SH-SY5Y (cell line): ENCODE data around the gene FAM222B.

Experiments
- GATA2 ChIP-seq: IDR thresholded peaks from 2 replicates; pipeline ENCODE4 v1.6.1; 2011; ENCODE audit warnings: mild to moderate bottlenecking, low read depth, low read length
- GATA3 ChIP-seq: IDR thresholded peaks from 2 replicates; pipeline ENCODE4 v1.6.1; 2011; ENCODE audit warnings: low read depth, mild to moderate bottlenecking, low read length, moderate library complexity

FAM222B gene

DNA sequence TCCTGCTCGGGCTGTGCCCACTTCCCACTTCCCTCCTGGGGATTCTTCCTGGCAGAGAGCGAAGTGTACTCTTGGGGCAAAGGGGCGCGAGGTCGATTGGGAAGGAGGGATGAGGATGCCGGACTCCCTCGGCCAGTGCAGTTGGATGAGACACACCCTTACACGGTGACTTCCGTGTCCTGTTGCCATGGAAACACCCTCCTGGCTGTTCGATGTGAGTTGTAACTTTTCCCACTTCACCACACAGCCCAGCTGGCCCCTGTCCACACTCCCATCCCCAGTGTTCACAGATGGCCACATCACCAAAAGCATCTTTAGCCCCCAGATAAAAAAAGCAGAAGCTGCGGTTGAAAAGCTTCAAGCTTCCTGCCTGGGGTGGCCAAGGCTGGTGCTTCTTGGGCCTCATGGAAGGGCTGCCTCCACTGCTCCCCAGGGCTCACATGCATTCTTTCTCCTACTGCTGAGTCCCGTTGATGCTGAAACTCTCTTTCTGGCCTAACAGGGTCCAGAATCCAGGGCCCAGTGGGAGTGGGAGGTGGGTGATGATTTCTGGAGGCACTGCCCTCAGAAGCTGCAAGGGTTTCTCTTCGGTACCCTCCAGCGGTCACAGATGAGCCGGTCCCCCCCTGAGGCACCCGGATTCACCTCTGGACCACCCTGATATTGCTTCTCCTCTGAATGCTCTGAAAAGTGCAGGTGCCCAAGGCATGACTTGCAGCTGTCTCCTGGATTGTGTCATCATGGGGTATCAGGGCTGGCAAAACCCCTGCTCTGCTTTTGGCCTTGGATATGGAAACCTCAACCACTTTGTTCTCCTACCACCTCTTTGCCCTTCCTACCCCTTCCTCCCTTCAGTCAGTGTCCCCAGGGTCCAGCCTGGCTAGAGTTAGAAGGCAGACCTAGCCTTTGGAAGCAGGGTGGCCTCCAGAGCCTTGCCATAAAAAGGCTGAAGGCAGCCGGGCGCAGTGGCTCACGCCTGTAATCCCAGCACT is 100.9 kb downstream of the FAM222B start:
- no peak for TF ChIP-seq GATA3
- no peak for TF ChIP-seq GATA2

- no peak for TF ChIP-seq GATA3
- TF ChIP-seq GATA2, result no peak
Observed at GRCh38 chr17:28740406-28741357, 101.9 kb downstream of the FAM222B start.

DNA sequence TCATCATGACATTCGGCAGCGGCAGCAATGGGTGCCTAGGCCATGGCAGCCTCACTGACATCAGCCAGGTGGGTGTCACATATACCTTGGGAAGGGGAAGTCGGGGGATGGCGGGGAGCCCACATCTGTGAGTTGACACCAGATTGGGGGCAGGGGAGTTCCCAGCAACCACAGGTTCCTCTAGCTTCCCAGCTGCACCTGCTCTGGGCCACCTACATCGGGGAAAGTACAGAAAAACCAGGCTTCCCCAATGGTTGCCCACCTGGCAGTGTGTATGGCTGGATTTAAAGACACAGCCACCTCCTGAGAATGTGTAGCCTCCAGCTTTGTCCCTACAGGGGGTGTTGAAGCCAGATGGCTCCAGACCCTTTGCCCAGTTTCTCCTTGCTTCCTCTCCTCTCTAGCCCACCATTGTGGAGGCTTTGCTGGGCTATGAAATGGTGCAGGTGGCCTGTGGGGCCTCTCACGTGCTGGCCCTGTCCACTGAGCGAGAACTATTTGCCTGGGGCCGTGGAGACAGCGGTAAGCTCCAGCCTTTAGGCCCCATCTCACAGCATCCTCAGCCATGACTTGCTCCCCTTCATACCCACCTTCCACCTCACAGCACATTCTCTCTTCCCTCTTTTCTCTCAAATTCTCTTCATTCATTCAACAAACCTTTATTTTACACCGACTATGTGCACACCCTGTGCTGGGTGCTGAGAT is 103.8 kb downstream of the FAM222B start:
- TF ChIP-seq GATA2 (no peak), GATA3 (no peak)

- TF ChIP-seq GATA2, result no peak
- TF ChIP-seq GATA3, result no peak
Observed at GRCh38 chr17:28737770-28738679, 104.6 kb downstream of the FAM222B start.

DNA sequence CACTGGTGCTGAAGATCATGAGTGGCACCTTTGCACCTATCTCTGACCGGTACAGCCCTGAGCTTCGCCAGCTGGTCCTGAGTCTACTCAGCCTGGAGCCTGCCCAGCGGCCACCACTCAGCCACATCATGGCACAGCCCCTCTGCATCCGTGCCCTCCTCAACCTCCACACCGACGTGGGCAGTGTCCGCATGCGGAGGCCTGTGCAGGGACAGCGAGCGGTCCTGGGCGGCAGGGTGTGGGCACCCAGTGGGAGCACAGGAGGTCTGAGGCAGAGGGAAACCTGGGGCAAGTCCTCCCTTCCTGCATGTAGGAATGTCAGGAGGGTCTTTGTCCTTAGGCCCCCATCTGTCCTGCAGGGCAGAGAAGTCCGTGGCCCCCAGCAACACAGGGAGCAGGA is 105.3 kb downstream of the FAM222B start:
- no peak for TF ChIP-seq GATA2
- TF ChIP-seq GATA3, result no peak

DNA sequence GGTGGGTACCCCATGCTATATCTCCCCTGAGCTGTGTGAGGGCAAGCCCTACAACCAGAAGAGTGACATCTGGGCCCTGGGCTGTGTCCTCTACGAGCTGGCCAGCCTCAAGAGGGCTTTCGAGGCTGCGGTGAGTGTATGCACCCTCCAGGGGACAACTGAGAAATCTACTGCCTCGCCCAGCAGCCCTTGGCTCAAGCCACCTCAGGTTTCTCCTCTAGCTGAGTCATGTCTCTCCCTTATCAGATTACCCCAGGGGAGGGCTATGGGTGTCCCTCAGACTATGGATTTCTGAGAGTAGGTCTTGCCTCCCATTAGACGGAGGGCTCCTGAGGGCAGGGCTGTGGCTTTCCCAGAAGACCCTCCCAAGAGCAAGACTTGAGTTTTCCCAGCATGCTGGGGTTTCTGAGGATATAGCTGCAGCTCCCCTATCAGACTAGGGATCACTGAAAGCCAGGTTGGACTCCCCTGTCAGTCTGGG is 107.3 kb downstream of the FAM222B start:
- TF ChIP-seq GATA2 (no peak), GATA3 (no peak)

DNA sequence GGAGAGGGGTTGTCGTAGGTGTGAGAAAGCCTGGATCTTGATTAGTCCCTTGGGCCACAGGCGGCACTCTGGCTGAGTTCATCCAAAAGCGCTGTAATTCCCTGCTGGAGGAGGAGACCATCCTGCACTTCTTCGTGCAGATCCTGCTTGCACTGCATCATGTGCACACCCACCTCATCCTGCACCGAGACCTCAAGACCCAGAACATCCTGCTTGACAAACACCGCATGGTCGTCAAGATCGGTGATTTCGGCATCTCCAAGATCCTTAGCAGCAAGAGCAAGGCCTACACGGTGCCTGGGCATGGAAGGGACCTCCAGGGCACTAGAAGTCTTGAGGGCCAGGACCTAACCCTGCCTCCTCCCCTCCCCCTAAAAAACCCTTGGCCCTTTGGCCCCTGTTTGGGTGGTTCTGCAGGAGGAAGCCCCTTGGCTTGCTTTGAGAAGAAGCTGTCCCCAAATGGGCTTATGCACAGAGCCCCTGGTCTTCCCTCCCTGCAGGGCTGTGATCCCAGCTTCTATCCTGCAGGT is 107.8 kb downstream of the FAM222B start:
- no peak for TF ChIP-seq GATA2

GRCh38 chr17:28733346-28733745 is 109.2 kb downstream of the FAM222B start:
- TF ChIP-seq GATA3 (no peak), GATA2 (no peak)

DNA sequence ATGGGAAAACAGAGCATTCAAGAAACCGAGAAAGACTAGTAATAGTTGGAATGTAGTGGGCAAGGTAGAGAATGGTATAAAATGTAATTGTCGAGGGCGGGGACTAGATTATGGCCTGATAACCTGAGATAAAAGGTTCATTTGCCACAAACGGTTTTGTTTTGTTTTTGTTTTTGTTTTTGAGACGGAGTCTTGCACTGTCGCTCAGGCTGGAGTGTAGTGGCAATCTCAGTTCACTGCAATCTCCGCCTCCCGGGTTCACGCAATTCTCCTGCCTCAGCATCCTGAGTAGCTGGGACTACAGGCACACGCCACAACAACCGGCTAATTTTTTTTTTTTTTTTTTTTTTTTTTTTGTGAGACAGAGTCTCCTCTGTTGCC is 112.7 kb downstream of the FAM222B start:
- TF ChIP-seq GATA3 (no peak), GATA2 (no peak)

- no peak; the same call in 1 of the 2 replicates for TF ChIP-seq GATA2
- no peak for TF ChIP-seq GATA3
Observed at GRCh38 chr17:28728364-28729200, 114.0 kb downstream of the FAM222B start, which contains the start of gene NEK8. Gene NEK8 (plus strand): TSS chr17:28728788. CDS start chr17:28728814, 26 bp downstream.

DNA sequence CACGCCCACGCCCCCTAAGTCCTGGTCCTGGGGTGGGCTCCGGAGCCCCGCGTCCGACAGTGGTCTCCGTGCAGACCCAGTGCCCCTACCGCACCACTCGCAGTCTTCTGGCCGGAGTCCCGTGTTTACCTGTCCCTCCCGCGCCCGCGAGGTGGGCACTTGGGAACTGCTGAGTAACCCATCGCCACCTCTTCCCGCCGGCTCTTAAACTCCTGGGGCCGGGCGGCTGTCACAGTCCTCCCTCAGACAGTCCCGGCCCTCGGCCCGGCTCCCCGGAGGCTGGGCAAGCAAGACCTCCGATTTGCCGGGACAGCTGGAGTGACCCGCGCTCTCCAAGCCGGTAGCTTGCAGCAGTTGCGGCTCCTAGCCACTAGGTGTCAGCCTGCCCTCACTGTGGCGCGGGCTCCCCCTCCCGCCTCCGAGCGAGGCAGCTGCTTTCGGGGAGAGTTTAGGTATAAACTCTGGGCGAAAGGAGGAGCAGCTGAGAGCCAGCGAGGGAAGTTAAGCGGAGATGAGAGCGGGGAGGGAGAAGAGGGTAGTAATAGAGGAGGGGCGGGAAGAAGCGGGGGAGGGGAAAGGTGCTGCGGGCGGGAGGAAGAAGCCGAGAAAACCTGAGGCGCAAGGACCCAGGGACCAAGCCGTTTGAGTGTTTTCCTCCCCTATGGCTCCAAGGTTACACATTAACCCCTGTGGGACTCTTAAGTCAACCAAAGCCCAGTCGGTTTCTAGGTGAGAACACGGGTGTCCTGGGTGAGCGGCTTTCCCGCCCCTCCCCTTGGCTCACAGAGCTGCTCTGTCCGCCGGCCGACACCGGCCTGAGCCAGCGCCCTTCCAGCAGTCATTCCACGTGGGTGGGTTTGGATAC is 115.7 kb downstream of the FAM222B start:
- TF ChIP-seq GATA3 (no peak), GATA2 (no peak)
